MCF 10A (cell line): ENCODE results near the gene PHACTR1. TPM values are rescaled to one million over a fixed set of nuclear protein-coding genes. Genes with fewer than 3 reads are reported as not detected.

Experiments used
- BruUV-seq: library from RNA; stranded (reverse); fragments of 400-500 nt; replicated peaks from 2 replicates; lab custom pipeline; 2021; lab: Mats Ljungman, UMichigan
- CTCF ChIA-PET: fragments of 300-600 bp; sonication (Branson Sonifier 250); formaldehyde crosslinking; extraction: SDS; loops from one replicate; lab custom pipeline; 2021; ENCODE audit warnings: antibody characterized with exemption, inconsistent platforms; lab: Yijun Ruan, JAX
- POLR2A ChIA-PET: fragments of 300-600, 350-650 bp; sonication (Branson Sonifier 250); formaldehyde crosslinking; extraction: SDS; loops from one replicate; lab custom pipeline; 2020; ENCODE audit warnings: antibody characterized with exemption, inconsistent platforms; lab: Yijun Ruan, JAX
- DNase-seq: peaks from one replicate; pipeline ENCODE4 v3.0.0-alpha.2; 2018; ENCODE audit not compliant: unreplicated experiment
- H3K27ac Mint-ChIP-seq: one replicate; pipeline ENCODE4 v1.8.0; 2022; ENCODE audit warnings: mild to moderate bottlenecking, low read depth, mixed read lengths; ENCODE audit not compliant: unreplicated experiment
- H3K27me3 Mint-ChIP-seq: one replicate; pipeline ENCODE4 v1.8.0; 2022; ENCODE audit warnings: mixed read lengths; ENCODE audit not compliant: insufficient read depth, unreplicated experiment
- H3K36me3 Mint-ChIP-seq: one replicate; pipeline ENCODE4 v1.8.0; 2022; ENCODE audit warnings: mild to moderate bottlenecking, moderate library complexity, mixed read lengths; ENCODE audit not compliant: insufficient read depth, unreplicated experiment
- H3K4me1 Mint-ChIP-seq: one replicate; pipeline ENCODE4 v1.8.0; 2022; ENCODE audit warnings: mixed read lengths; ENCODE audit not compliant: insufficient read depth, unreplicated experiment
- H3K4me3 Mint-ChIP-seq: one replicate; pipeline ENCODE4 v1.8.0; 2022; ENCODE audit warnings: mild to moderate bottlenecking, moderate library complexity, mixed read lengths; ENCODE audit not compliant: unreplicated experiment
- H3K9me3 Mint-ChIP-seq: one replicate; pipeline ENCODE4 v1.8.0; 2022; ENCODE audit warnings: mixed read lengths; ENCODE audit not compliant: unreplicated experiment
- intact Hi-C: fragments of 100-400 bp; cut with micrococcal nuclease; formaldehyde crosslinking; loops from 2 replicates; pipeline ENCODE4 v1.14.1; 2022
- total RNA-seq: library from RNA; stranded (reverse); gene quantifications from 2 replicates; pipeline ENCODE4 v1.2.3, GENCODE V29; 2022
- TF ChIP-seq, protein P1 (sequence below): fragments of 200-600 bp; IDR thresholded peaks from one replicate; pipeline ENCODE4 v1.8.0; 2022; ENCODE audit warnings: antibody characterized with exemption, mild to moderate bottlenecking; ENCODE audit not compliant: unreplicated experiment

The PHACTR1 gene
- total RNA-seq, 1 experiment from 2014 or later = not detected

- TF ChIP-seq, protein P1, sequence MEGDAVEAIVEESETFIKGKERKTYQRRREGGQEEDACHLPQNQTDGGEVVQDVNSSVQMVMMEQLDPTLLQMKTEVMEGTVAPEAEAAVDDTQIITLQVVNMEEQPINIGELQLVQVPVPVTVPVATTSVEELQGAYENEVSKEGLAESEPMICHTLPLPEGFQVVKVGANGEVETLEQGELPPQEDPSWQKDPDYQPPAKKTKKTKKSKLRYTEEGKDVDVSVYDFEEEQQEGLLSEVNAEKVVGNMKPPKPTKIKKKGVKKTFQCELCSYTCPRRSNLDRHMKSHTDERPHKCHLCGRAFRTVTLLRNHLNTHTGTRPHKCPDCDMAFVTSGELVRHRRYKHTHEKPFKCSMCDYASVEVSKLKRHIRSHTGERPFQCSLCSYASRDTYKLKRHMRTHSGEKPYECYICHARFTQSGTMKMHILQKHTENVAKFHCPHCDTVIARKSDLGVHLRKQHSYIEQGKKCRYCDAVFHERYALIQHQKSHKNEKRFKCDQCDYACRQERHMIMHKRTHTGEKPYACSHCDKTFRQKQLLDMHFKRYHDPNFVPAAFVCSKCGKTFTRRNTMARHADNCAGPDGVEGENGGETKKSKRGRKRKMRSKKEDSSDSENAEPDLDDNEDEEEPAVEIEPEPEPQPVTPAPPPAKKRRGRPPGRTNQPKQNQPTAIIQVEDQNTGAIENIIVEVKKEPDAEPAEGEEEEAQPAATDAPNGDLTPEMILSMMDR = no peak
- Mint-ChIP-seq H3K4me3 (no peak overlapping the region), H3K9me3 (peaks cover 5% of the 10 kb centered on the region), H3K36me3 (peaks cover 7% of the 10 kb centered on the region), H3K4me1 (no peaks in the 10 kb centered on the region), H3K27ac (no peak overlapping the region), H3K27me3 (peaks cover 21% of the 10 kb centered on the region)
- intact Hi-C loops = no loop called here
- DNase-seq = no peak
- ChIA-PET POLR2A (no interaction called here), CTCF (interaction anchor here (0.7 to 1.0 kb wide), 4 partner anchors 12 to 1249 kb away, joined by 3 read pairs; no protein-coding TSS in a partner anchor)
- BruUV-seq = no TSS peak
These were observed 125.1 kb downstream of the PHACTR1 start for GRCh38 chr6:12841619-12842018.

DNA sequence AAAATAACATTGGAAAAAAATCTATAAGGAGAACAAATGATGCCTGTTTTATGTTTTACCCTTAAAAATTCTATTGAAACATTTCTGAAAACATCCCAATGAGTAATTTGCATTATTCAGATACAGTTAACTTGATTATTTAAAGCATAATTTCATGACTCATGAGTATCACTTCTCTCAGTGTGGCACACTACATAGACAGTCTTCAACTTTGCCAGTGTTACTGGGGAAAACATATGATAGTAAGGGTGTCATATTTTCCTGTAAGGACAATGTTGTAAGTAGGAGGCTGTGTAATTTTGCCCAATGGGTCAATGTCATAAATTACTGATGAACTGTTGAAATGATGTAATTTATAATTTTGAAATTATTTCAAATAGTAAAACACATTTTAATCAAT is 125.5 kb downstream of the PHACTR1 start:
- ChIA-PET POLR2A (no interaction called here), CTCF (interaction anchor here (0.7 to 0.8 kb wide), 3 partner anchors 56 to 1077 kb away, joined by 3 read pairs; no protein-coding TSS in a partner anchor)
- Mint-ChIP-seq H3K27me3 (peaks cover 21% of the 10 kb centered on the region), H3K4me3 (no peak overlapping the region), H3K27ac (no peak overlapping the region), H3K9me3 (peaks cover under 1% of the 10 kb centered on the region), H3K4me1 (no peaks in the 10 kb centered on the region), H3K36me3 (peaks cover 7% of the 10 kb centered on the region)
- DNase-seq = no peak
- intact Hi-C loops = no loop called here
- TF ChIP-seq, protein P1 = no peak
- no TSS peak for BruUV-seq

DNA sequence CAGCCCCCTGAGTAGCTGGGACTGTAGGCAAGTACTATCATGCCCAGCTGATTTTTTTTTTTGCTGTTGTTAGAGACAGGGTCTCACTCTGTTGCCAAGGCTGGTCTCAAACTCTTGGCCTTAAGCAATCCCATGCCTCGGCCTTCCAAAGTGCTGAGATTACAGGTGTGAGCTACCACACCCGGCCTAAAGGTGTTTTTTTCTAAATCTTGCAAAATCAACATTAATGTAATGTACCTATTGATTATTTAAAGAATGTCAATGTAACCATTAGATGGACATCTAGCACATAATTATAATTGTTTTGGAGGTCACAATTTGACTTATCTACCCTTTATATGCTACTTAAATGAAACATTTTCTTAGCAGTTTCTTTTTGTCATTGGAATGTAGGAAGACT is 126.1 kb downstream of the PHACTR1 start:
- no peak for DNase-seq
- Mint-ChIP-seq H3K4me1 (no peaks in the 10 kb centered on the region), H3K4me3 (no peak overlapping the region), H3K27me3 (peaks cover 21% of the 10 kb centered on the region), H3K27ac (no peak overlapping the region), H3K36me3 (peaks cover 7% of the 10 kb centered on the region), H3K9me3 (no peaks in the 10 kb centered on the region)
- TF ChIP-seq, protein P1 = no peak
- intact Hi-C loops = no loop called here
- no TSS peak for BruUV-seq
- CTCF ChIA-PET = interaction anchor here (0.6 to 1.4 kb wide), 3 partner anchors 12 to 56 kb away, joined by 3 to 4 read pairs (median 3); no protein-coding TSS in a partner anchor
- POLR2A ChIA-PET = no interaction called here

DNA sequence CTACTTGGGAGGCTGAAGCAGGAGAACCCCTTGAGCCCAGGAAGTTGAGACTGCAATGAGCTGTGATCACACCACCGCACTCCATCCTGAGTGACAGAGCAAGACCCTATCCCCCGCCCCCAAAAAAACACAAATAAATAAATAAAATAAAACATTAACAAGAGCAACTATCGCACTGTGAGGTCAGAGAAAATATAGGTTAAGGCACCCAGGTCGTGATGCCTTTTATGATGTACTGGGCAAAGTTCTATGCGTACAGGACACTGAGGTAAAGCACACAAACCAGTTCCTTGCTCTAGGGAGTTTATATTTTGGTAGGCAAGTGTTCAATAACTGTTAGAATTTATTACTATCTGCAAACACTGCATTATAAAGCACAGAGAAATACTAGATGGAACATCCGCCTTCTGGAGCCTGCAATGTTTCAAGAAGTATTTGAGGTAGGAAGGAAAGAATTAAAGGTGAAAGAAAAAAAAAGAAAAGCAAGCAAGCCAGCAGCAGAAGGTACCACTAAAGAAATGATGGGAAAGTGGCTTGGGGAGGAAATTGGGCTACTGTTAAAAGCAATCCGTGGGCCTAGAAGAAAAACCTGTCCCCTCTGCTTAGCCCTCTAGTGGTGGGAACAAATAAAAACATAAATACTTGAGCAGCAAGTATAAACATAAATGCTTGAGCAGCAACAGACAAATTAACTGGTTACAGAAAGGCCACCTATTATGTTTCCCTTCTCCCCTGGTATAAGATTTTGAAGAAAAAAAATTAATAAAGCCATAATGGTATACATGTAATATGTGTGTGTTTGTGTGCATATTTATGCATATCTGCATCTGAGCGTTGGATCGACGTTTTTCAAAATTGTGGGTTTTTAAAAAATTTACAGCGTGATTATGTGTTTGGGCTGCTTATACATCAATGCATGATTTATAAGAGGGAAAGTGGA is 128.0 kb downstream of the PHACTR1 start:
- H3K4me1 Mint-ChIP-seq = no peaks in the 10 kb centered on the region
- no peaks in the 10 kb centered on the region for H3K9me3 Mint-ChIP-seq
- TF ChIP-seq, protein P1 = peak; percentile 55
- CTCF ChIA-PET = interaction anchor here (0.7 to 1.0 kb wide), 3 partner anchors 34 to 617 kb away, joined by 3 to 4 read pairs (median 3); no protein-coding TSS in a partner anchor
- intact Hi-C loops = loop anchor here (2.0 kb wide), 1 partner anchor 206 kb away; no protein-coding TSS in a partner anchor
- peaks cover 21% of the 10 kb centered on the region for H3K27me3 Mint-ChIP-seq
- no TSS peak for BruUV-seq
- no peak overlapping the region for H3K27ac Mint-ChIP-seq
- H3K36me3 Mint-ChIP-seq = peaks cover 7% of the 10 kb centered on the region
- H3K4me3 Mint-ChIP-seq = no peak overlapping the region
- POLR2A ChIA-PET = no interaction called here
- DNase-seq = peak; percentile 37
